ENCODE measurements around the gene EMP2. TPM values are rescaled to one million over a fixed set of nuclear protein-coding genes. Genes with fewer than 3 reads are reported as not detected.

Gene EMP2
- total RNA-seq, 2 experiments from 2014 or later, result not detected

- H3K4me1 ChIP-seq (ENCODE audit: insufficient read depth, low read length, poor library complexity, severe bottlenecking), result no peaks in the 10 kb centered on the region
- ChIA-PET CTCF (ENCODE audit: unreplicated experiment) (no interaction called here), POLR2A (no interaction called here)
- TF ChIP-seq EZH2phosphoT487 (IDR thresholded peaks at IDR 0.05; ENCODE audit: borderline replicate concordance, low read depth, low read length) (no peak), CTCF (conservative IDR thresholded peaks at IDR 0.05; ENCODE audit: low read length) (no peak)
- H3K9me2 ChIP-seq (ENCODE audit: insufficient read depth, low read length), result no peaks in the 10 kb centered on the region
- BruUV-seq (replicated peaks), result no TSS peak
- no peaks in the 10 kb centered on the region for H4K20me1 ChIP-seq (ENCODE audit: insufficient read depth, low read length)
- no peak overlapping the region for H3K27ac ChIP-seq (ENCODE audit: low read depth, low read length, poor library complexity, severe bottlenecking)
- intact Hi-C loops (cut with micrococcal nuclease; ENCODE audit: unreplicated experiment), result no loop called here
- no peak overlapping the region for H2AFZ ChIP-seq (ENCODE audit: low read length)
- no peak for DNase-seq (ENCODE audit: low spot score)
- no peak overlapping the region for H3K4me3 ChIP-seq (ENCODE audit: low read depth, low read length, poor library complexity, severe bottlenecking)
- no peaks in the 10 kb centered on the region for H3K36me3 ChIP-seq (ENCODE audit: insufficient read depth, low read length)
- no peaks in the 10 kb centered on the region for H3K9me3 ChIP-seq (ENCODE audit: low read length)
- no peak overlapping the region for H3K4me2 ChIP-seq (ENCODE audit: low read length)
- H3K79me2 ChIP-seq (ENCODE audit: insufficient read depth, low read depth, low read length), result no peaks in the 10 kb centered on the region
Measured at GRCh38 chr16:10517868-10518267, 62.5 kb downstream of the EMP2 start.

GRCh38 chr16:10514369-10515055, 65.9 kb downstream of the EMP2 start:
- no peak overlapping the region for H3K4me2 ChIP-seq (ENCODE audit: low read length)
- DNase-seq (ENCODE audit: low spot score), result peak; percentile 64
- POLR2A ChIA-PET, result interaction anchor here (0.5 to 1.6 kb wide), 7 partner anchors 59 to 1030 kb away, joined by 3 to 6 read pairs (median 3); no protein-coding TSS in a partner anchor
- no TSS peak for BruUV-seq (replicated peaks)
- H3K36me3 ChIP-seq (ENCODE audit: insufficient read depth, low read length), result no peaks in the 10 kb centered on the region
- intact Hi-C loops (cut with micrococcal nuclease; ENCODE audit: unreplicated experiment), result loop anchor here (1.0 kb wide), 1 partner anchor 223 kb away; no protein-coding TSS in a partner anchor
- H3K4me1 ChIP-seq (ENCODE audit: insufficient read depth, low read length, poor library complexity, severe bottlenecking), result no peaks in the 10 kb centered on the region
- no peaks in the 10 kb centered on the region for H4K20me1 ChIP-seq (ENCODE audit: insufficient read depth, low read length)
- H3K9me2 ChIP-seq (ENCODE audit: insufficient read depth, low read length), result no peaks in the 10 kb centered on the region
- peak; percentile 92 for TF ChIP-seq CTCF (conservative IDR thresholded peaks at IDR 0.05; ENCODE audit: low read length)
- no peak for TF ChIP-seq EZH2phosphoT487 (IDR thresholded peaks at IDR 0.05; ENCODE audit: borderline replicate concordance, low read depth, low read length)
- 0 out of 2 replicates have a peak overlapping the region, but pooled peaks have one; percentile 20 for H2AFZ ChIP-seq (ENCODE audit: low read length)
- H3K79me2 ChIP-seq (ENCODE audit: insufficient read depth, low read depth, low read length), result no peaks in the 10 kb centered on the region
- no peaks in the 10 kb centered on the region for H3K9me3 ChIP-seq (ENCODE audit: low read length)
- H3K27ac ChIP-seq (ENCODE audit: low read depth, low read length, poor library complexity, severe bottlenecking), result no peak overlapping the region
- H3K4me3 ChIP-seq (ENCODE audit: low read depth, low read length, poor library complexity, severe bottlenecking), result no peak overlapping the region
- CTCF ChIA-PET (ENCODE audit: unreplicated experiment), result interaction anchor here (0.7 to 1.3 kb wide), 2 partner anchors 223 to 417 kb away, joined by 3 read pairs; no protein-coding TSS in a partner anchor

- ChIA-PET POLR2A (interaction anchor here (0.8 kb wide), 1 partner anchor 256 kb away, joined by 3 read pairs; no protein-coding TSS in a partner anchor), CTCF (ENCODE audit: unreplicated experiment) (no interaction called here)
- no peaks in the 10 kb centered on the region for H3K9me2 ChIP-seq (ENCODE audit: insufficient read depth, low read length)
- H3K27ac ChIP-seq (ENCODE audit: low read depth, low read length, poor library complexity, severe bottlenecking), result no peak overlapping the region
- H3K4me2 ChIP-seq (ENCODE audit: low read length), result no peak overlapping the region
- DNase-seq (ENCODE audit: low spot score), result no peak
- TF ChIP-seq EZH2phosphoT487 (IDR thresholded peaks at IDR 0.05; ENCODE audit: borderline replicate concordance, low read depth, low read length), result no peak
- TF ChIP-seq CTCF (conservative IDR thresholded peaks at IDR 0.05; ENCODE audit: low read length), result no peak
- no peaks in the 10 kb centered on the region for H4K20me1 ChIP-seq (ENCODE audit: insufficient read depth, low read length)
- no peaks in the 10 kb centered on the region for H3K4me1 ChIP-seq (ENCODE audit: insufficient read depth, low read length, poor library complexity, severe bottlenecking)
- no peak overlapping the region for H2AFZ ChIP-seq (ENCODE audit: low read length)
- H3K9me3 ChIP-seq (ENCODE audit: low read length), result no peaks in the 10 kb centered on the region
- H3K36me3 ChIP-seq (ENCODE audit: insufficient read depth, low read length), result no peaks in the 10 kb centered on the region
- no TSS peak for BruUV-seq (replicated peaks)
- intact Hi-C loops (cut with micrococcal nuclease; ENCODE audit: unreplicated experiment), result no loop called here
- H3K79me2 ChIP-seq (ENCODE audit: insufficient read depth, low read depth, low read length), result no peaks in the 10 kb centered on the region
- H3K4me3 ChIP-seq (ENCODE audit: low read depth, low read length, poor library complexity, severe bottlenecking), result no peak overlapping the region
Measured at GRCh38 chr16:10511829-10512228, 68.6 kb downstream of the EMP2 start.

All from OCI-LY7 (cell line).